Body of pancreas (tissue), 4 donors: ENCODE data around the gene HIC1.

Source experiments
- POLR2A ChIP-seq, 3 donors: fragments of 450-650 bp; IDR thresholded peaks; one replicate each; pipeline ENCODE4 v1.6.1; 2016; ENCODE audit warnings: antibody characterized with exemption in 3 of 3, mild to moderate bottlenecking in 2 of 3
- TF ChIP-seq, protein P1 (sequence below), 7 experiments: fragments of 450-650 bp in 4 of 7; fragments of 200-600 bp in 3 of 7; sonication (generic) in 3 of 7; IDR thresholded peaks; one replicate each; pipeline ENCODE4 v1.5.1; 2016 to 2019; ENCODE audit warnings: antibody characterized with exemption in 7 of 7

DNA sequence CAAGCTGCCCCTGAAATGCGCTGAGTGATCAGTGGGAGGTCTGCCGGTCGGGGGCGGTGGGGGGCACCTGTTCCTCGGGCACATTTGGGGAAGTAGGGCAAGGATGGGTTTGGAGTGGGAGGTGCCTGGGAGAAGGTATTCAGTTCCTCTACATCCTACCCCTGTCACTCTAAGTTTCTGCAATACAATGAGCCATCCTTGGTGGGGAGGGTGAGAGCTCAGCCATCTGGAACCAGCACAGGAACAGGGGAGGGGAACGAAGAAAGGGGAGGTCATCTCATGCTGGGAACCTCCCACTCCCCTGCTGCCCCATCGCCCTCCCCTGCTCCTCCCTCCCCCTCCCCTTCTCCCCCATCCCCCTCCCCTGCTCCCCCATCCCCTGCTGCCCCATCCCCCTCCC lies 20.7 kb upstream of the HIC1 start:
- TF ChIP-seq, protein P1, sequence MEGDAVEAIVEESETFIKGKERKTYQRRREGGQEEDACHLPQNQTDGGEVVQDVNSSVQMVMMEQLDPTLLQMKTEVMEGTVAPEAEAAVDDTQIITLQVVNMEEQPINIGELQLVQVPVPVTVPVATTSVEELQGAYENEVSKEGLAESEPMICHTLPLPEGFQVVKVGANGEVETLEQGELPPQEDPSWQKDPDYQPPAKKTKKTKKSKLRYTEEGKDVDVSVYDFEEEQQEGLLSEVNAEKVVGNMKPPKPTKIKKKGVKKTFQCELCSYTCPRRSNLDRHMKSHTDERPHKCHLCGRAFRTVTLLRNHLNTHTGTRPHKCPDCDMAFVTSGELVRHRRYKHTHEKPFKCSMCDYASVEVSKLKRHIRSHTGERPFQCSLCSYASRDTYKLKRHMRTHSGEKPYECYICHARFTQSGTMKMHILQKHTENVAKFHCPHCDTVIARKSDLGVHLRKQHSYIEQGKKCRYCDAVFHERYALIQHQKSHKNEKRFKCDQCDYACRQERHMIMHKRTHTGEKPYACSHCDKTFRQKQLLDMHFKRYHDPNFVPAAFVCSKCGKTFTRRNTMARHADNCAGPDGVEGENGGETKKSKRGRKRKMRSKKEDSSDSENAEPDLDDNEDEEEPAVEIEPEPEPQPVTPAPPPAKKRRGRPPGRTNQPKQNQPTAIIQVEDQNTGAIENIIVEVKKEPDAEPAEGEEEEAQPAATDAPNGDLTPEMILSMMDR (IDR thresholded peaks at IDR 0.05): no peak
- no peak for TF ChIP-seq POLR2A (IDR thresholded peaks at IDR 0.05)
